Liver (tissue), 9 donors: ENCODE measurements around the gene ITPK1. TPM values are rescaled to one million over a fixed set of nuclear protein-coding genes. Genes with fewer than 3 reads are reported as not detected.

ENCODE experiments used
- DNase-seq: peaks from one replicate; pipeline ENCODE4 v3.0.0-alpha.2; 2017; ENCODE audit warnings: low spot score
- H3K27ac ChIP-seq, 2 donors: one replicate each; pipeline ENCODE4 v1.7.0; 2013; ENCODE audit warnings: inconsistent platforms in 2 of 2, low read length in 2 of 2, control low read depth in 1 of 2, low read depth in 1 of 2, mild to moderate bottlenecking in 1 of 2
- H3K27me3 ChIP-seq, 4 donors: one replicate each; pipeline versions ENCODE4 v1.6.1 to v1.7.0; 2013; ENCODE audit warnings: low read length in 3 of 4, inconsistent platforms in 1 of 4, mild to moderate bottlenecking in 1 of 4, moderate library complexity in 1 of 4; ENCODE audit not compliant: control insufficient read depth in 4 of 4, insufficient read depth in 4 of 4
- H3K36me3 ChIP-seq, 4 donors: one replicate each; pipeline versions ENCODE4 v1.6.1 to v1.7.0; 2013; ENCODE audit warnings: low read length in 3 of 4, mild to moderate bottlenecking in 3 of 4, low read depth in 1 of 4, moderate library complexity in 1 of 4; ENCODE audit not compliant: control insufficient read depth in 4 of 4, insufficient read depth in 3 of 4
- H3K4me1 ChIP-seq, 4 donors: one replicate each; pipeline versions ENCODE4 v1.6.1 to v1.7.0; 2013; ENCODE audit warnings: low read length in 3 of 4, mild to moderate bottlenecking in 3 of 4, moderate library complexity in 1 of 4; ENCODE audit not compliant: control insufficient read depth in 4 of 4, insufficient read depth in 4 of 4
- H3K4me3 ChIP-seq, 3 donors: one replicate each; pipeline versions ENCODE4 v1.6.1 to v1.7.0; 2013; ENCODE audit warnings: low read length in 3 of 3, control low read depth in 1 of 3, low read depth in 1 of 3, mild to moderate bottlenecking in 1 of 3
- H3K9ac ChIP-seq, 2 donors: one replicate each; pipeline ENCODE4 v1.7.0; 2013; ENCODE audit warnings: low read length in 2 of 2, mild to moderate bottlenecking in 2 of 2, moderate library complexity in 2 of 2, control low read depth in 1 of 2, low read depth in 1 of 2
- H3K9me3 ChIP-seq, 4 donors: one replicate each; pipeline versions ENCODE4 v1.6.1 to v1.7.0; 2013; ENCODE audit warnings: low read length in 3 of 4; ENCODE audit not compliant: control insufficient read depth in 4 of 4
- FOXA2 ChIP-seq: IDR thresholded peaks from 2 replicates; pipeline ENCODE4 v1.6.1; 2016; ENCODE audit warnings: antibody characterized with exemption
- RAD21 ChIP-seq, 2 donors: IDR thresholded peaks; 2 replicates each; pipeline ENCODE4 v1.6.1; 2016; ENCODE audit warnings: antibody characterized with exemption in 2 of 2, mild to moderate bottlenecking in 2 of 2
- RXRA ChIP-seq, 2 donors: IDR thresholded peaks; 2 replicates each; pipeline ENCODE4 v1.6.1; 2017 to 2018; ENCODE audit warnings: antibody characterized with exemption in 2 of 2, mild to moderate bottlenecking in 1 of 2
- TAF1 ChIP-seq: conservative IDR thresholded peaks from 2 replicates; pipeline ENCODE4 v1.6.1; 2016; ENCODE audit warnings: antibody characterized with exemption, mild to moderate bottlenecking
- WGBS: extraction: QIAGEN DNeasy Blood & Tissue Kit; methylation state at CpG from one replicate; pipeline ENCODE4 v1.1.7; 2013; 5-methylcytosine and 5-hydroxymethylcytosine counted together
- polyA plus RNA-seq, 2 donors: library from polyadenylated mRNA; stranded (reverse) in 1 of 2; unstranded in 1 of 2; fragments of 200-250 nt in 1 of 2; fragments of >200 nt in 1 of 2; fragmentation: Nextera tagmentation in 1 of 2; extraction: Ambion mirVana in 1 of 2; gene quantifications; one replicate each; pipeline versions ENCODE4 v1.2.1 to v1.2.3, GENCODE V29; 2013 to 2015
- total RNA-seq, 2 donors: library from RNA; depleted of rRNA; stranded (reverse); fragments of >200 nt; gene quantifications; one replicate each; pipeline ENCODE4 v1.2.3, GENCODE V29; 2014
- TF ChIP-seq, protein P1 (sequence below): fragments of 150-350 bp; IDR thresholded peaks from 2 replicates; pipeline ENCODE4 v1.5.1; 2017; ENCODE audit warnings: improper control_type of control experiment, low read depth, low read length; ENCODE audit not compliant: missing input control
- TF ChIP-seq, protein P2 (sequence below): IDR thresholded peaks from 2 replicates; pipeline ENCODE4 v1.6.1; 2016; ENCODE audit warnings: antibody characterized with exemption
- TF ChIP-seq, protein P3 (sequence below): IDR thresholded peaks from 2 replicates; pipeline ENCODE4 v1.6.1; 2016; ENCODE audit warnings: antibody characterized with exemption, mild to moderate bottlenecking
- donor health status: healthy.
- donor health status: healthy.
- donor health status: healthy.
- donor health status: healthy.
- donor health status: healthy.

Gene ITPK1
- total and polyA plus RNA-seq, 4 donors = 9.0 to 41.2 (median 20.4) TPM

DNA sequence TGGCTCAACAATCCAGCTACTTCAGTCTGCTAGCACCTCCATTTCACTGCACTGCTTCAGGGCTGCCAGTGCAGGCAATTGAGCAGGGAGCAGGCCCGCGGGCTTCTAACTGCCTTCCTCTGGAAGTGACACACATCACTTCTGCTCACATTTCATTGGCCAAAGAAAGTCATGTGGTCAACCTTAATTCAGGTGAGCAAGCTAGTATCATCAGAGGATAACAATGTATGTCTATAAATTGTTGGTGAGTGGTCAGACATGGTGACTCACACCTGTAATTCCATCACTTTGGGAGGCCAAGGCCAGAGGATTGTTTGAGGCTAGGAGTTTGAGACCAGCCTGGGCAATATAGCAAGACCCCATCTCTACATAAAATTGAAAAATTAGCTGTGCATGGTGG lies 215.1 kb downstream of the ITPK1 start:
- Histone ChIP-seq H3K27me3 (peaks cover 0 to 4% (median 0%) of the 10 kb centered on the region in 4 donors), H3K4me3 (no peak overlapping the region), H3K9ac (no peak overlapping the region), H3K4me1 (no peaks in the 10 kb centered on the region), H3K36me3 (no peaks in the 10 kb centered on the region), H3K27ac (no peak overlapping the region), H3K9me3 (no peaks in the 10 kb centered on the region)
- DNase-seq = no peak
- 94% methylated on average over 2 of the region's 2 CpGs for WGBS
- TF ChIP-seq RAD21 (IDR thresholded peaks at IDR 0.05) (no peak), RXRA (IDR thresholded peaks at IDR 0.05) (no peak), FOXA2 (no peak)
- TF ChIP-seq, protein P1, sequence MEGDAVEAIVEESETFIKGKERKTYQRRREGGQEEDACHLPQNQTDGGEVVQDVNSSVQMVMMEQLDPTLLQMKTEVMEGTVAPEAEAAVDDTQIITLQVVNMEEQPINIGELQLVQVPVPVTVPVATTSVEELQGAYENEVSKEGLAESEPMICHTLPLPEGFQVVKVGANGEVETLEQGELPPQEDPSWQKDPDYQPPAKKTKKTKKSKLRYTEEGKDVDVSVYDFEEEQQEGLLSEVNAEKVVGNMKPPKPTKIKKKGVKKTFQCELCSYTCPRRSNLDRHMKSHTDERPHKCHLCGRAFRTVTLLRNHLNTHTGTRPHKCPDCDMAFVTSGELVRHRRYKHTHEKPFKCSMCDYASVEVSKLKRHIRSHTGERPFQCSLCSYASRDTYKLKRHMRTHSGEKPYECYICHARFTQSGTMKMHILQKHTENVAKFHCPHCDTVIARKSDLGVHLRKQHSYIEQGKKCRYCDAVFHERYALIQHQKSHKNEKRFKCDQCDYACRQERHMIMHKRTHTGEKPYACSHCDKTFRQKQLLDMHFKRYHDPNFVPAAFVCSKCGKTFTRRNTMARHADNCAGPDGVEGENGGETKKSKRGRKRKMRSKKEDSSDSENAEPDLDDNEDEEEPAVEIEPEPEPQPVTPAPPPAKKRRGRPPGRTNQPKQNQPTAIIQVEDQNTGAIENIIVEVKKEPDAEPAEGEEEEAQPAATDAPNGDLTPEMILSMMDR = no peak
- TF ChIP-seq, protein P2, sequence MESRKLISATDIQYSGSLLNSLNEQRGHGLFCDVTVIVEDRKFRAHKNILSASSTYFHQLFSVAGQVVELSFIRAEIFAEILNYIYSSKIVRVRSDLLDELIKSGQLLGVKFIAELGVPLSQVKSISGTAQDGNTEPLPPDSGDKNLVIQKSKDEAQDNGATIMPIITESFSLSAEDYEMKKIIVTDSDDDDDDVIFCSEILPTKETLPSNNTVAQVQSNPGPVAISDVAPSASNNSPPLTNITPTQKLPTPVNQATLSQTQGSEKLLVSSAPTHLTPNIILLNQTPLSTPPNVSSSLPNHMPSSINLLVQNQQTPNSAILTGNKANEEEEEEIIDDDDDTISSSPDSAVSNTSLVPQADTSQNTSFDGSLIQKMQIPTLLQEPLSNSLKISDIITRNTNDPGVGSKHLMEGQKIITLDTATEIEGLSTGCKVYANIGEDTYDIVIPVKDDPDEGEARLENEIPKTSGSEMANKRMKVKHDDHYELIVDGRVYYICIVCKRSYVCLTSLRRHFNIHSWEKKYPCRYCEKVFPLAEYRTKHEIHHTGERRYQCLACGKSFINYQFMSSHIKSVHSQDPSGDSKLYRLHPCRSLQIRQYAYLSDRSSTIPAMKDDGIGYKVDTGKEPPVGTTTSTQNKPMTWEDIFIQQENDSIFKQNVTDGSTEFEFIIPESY = no peak
- TF ChIP-seq, protein P3, sequence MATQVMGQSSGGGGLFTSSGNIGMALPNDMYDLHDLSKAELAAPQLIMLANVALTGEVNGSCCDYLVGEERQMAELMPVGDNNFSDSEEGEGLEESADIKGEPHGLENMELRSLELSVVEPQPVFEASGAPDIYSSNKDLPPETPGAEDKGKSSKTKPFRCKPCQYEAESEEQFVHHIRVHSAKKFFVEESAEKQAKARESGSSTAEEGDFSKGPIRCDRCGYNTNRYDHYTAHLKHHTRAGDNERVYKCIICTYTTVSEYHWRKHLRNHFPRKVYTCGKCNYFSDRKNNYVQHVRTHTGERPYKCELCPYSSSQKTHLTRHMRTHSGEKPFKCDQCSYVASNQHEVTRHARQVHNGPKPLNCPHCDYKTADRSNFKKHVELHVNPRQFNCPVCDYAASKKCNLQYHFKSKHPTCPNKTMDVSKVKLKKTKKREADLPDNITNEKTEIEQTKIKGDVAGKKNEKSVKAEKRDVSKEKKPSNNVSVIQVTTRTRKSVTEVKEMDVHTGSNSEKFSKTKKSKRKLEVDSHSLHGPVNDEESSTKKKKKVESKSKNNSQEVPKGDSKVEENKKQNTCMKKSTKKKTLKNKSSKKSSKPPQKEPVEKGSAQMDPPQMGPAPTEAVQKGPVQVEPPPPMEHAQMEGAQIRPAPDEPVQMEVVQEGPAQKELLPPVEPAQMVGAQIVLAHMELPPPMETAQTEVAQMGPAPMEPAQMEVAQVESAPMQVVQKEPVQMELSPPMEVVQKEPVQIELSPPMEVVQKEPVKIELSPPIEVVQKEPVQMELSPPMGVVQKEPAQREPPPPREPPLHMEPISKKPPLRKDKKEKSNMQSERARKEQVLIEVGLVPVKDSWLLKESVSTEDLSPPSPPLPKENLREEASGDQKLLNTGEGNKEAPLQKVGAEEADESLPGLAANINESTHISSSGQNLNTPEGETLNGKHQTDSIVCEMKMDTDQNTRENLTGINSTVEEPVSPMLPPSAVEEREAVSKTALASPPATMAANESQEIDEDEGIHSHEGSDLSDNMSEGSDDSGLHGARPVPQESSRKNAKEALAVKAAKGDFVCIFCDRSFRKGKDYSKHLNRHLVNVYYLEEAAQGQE = no peak

DNA sequence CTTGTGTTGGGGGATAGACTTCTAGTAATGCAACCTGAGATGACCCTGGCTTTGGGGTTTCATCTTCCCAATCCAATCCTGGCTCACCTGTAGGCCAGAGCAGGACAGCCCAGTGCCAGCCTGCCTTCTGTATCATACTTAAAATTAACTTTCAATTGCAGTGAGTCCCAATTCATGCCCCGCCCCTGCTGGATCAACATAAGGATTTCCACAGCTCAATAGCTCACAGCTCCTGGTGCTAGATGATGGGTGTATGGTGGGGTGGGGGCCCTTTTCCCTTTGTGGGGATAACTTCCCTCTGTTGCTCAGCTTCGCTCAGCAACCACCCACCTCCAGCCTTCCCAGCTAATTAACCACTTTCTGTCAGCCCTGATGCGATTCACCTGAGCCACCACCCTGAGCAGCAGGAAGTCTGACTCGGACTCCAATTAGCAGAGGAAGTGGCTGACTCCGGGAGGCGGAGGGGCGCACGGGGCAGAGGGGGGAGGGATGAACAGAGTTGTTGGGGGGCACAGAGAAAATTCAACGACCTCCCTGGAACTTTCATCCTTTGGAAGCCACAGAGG lies 217.1 kb downstream of the ITPK1 start:
- no peak for DNase-seq
- Histone ChIP-seq H3K9ac (no peak overlapping the region), H3K36me3 (no peaks in the 10 kb centered on the region), H3K27ac (no peak overlapping the region), H3K4me3 (no peak overlapping the region), H3K9me3 (peaks cover 0 to 2% (median under 1%) of the 10 kb centered on the region in 4 donors), H3K4me1 (no peaks in the 10 kb centered on the region), H3K27me3 (peaks cover 0 to 4% (median 0%) of the 10 kb centered on the region in 4 donors)
- 59% methylated on average over 9 of the region's 9 CpGs for WGBS
- TF ChIP-seq FOXA2 = no peak
- no peak for TF ChIP-seq TAF1
- TF ChIP-seq, protein P2 = no peak
